Heart left ventricle (tissue), 13 donors: Measurements from ENCODE around the gene KATNA1.

Source experiments
- CTCF ChIP-seq, 12 donors: fragments of 200-600 bp; sonication (generic) in 4 of 12; IDR thresholded peaks; one replicate each; pipeline versions ENCODE4 v1.5.0 to v1.8.0; 2018 to 2022; ENCODE audit warnings: antibody characterized with exemption in 12 of 12, mild to moderate bottlenecking in 5 of 12
- POLR2A ChIP-seq, 2 donors: fragments of 450-650 bp; IDR thresholded peaks; one replicate each; pipeline ENCODE4 v1.6.1; 2017; ENCODE audit warnings: antibody characterized with exemption in 2 of 2, mild to moderate bottlenecking in 2 of 2, moderate library complexity in 2 of 2
- donor health status: ischemic (EF 13 %, LVEDD 7.1; RV severe dilation, severe dysfunction).
- donor health status: DM: no; HTN: yes; CAD: no.
- donor health status: DM: no; HTN: no; CAD: no.
- donor health status: ischemic (EF 25% LVEDD 6.9; RV normal size, moderate dysfunction).
- donor health status: ischemic (EF 25% LVEDD 5.7; RV mildly dilated, moderate dysfunction).
- donor health status: ischemic (EF 35%, LVEDD 5.7; RV mildly dilated, moderate dysfunction).
- donor health status: nonischemic (EF 11% LVEDD 7.7; RV severe dilation, severe dysfunction).
- donor health status: DM: yes; HTN: yes; CAD: no.
- donor health status: PGD.
- donor health status: ischemic (EF 29% LVEDD 5.4; RV normal size, mild dysfunction).
- donor health status: nonischemic (EF 23%, LVEDD 6.1; RV moderate dilation, normal function).

DNA sequence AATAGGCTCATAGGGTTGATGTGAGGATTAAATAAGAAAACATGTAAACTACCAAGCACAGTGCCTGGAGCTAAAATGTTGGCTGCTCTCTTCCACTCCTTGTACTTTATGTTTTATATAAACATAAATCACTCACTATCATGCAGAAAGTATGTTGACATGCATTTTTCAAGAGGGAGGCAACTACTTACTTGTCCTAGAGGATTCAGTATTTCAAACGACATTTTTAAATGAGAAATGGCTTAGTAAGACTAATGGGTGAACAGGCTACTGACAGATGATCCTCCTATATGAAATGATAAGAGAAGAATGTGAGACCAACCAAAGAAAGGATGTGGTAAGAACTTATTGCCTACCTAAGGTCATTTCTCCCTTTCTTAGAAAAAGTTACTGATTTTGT, 48.4 kb upstream of the KATNA1 start:
- TF ChIP-seq CTCF (IDR thresholded peaks at IDR 0.05) = no peak
- TF ChIP-seq POLR2A (IDR thresholded peaks at IDR 0.05) = no peak
